ENCODE measurements around the gene GLMP.

- TF ChIP-seq CTCF (IDR thresholded peaks at IDR 0.05): no peak
- TF ChIP-seq POLR2A (IDR thresholded peaks at IDR 0.05; ENCODE audit: low read depth): no peak
- no peak for TF ChIP-seq POLR2AphosphoS5 (IDR thresholded peaks at IDR 0.05)
Observed at GRCh38 chr1:156289857-156290256, 5.6 kb downstream of the GLMP start.
